Activated B cell treated with CpG ODN at 0.5 μM for 24 hours (primary cell): ENCODE data around the gene CYGB. TPM values are rescaled to one million over a fixed set of nuclear protein-coding genes. Genes with fewer than 3 reads are reported as not detected.
A peak's percentile ranks its signal among the peaks of the same experiment; 100 is the strongest.

Source experiments
- ATAC-seq: fragments of 200-7000 bp; cut with Tn5 transposase; one replicate; pipeline ENCODE4 v1.10.0; 2021; ENCODE audit warnings: low read depth, mild to moderate bottlenecking, moderate library complexity
- CTCF ChIA-PET: fragments of 350-600 bp; sonication (Branson Sonifier 250); formaldehyde crosslinking; loops from one replicate; lab custom pipeline; 2021; ENCODE audit warnings: antibody characterized with exemption; lab: Charles Lee
- POLR2A ChIA-PET: fragments of 350-600 bp; sonication (Branson Sonifier 250); formaldehyde crosslinking; loops from one replicate; lab custom pipeline; 2021; ENCODE audit warnings: antibody characterized with exemption; lab: Charles Lee
- DNase-seq: peaks from one replicate; pipeline ENCODE4 v3.0.0; 2022
- H3K27ac Mint-ChIP-seq: one replicate; pipeline ENCODE4 v1.8.0; 2020; ENCODE audit warnings: mixed read lengths
- H3K27me3 Mint-ChIP-seq: one replicate; pipeline ENCODE4 v1.8.0; 2021; ENCODE audit warnings: mixed read lengths
- H3K36me3 Mint-ChIP-seq: one replicate; pipeline ENCODE4 v1.8.0; 2021; ENCODE audit warnings: low read depth, mixed read lengths
- H3K4me1 Mint-ChIP-seq: one replicate; pipeline ENCODE4 v1.8.0; 2021; ENCODE audit warnings: mixed read lengths
- H3K4me3 Mint-ChIP-seq: one replicate; pipeline ENCODE4 v1.8.0; 2020; ENCODE audit warnings: mild to moderate bottlenecking, mixed read lengths
- H3K9me3 Mint-ChIP-seq: one replicate; pipeline ENCODE4 v1.8.0; 2020; ENCODE audit warnings: mixed read lengths
- intact Hi-C: fragments of 100-400 bp; cut with micrococcal nuclease; formaldehyde crosslinking; loops from one replicate; pipeline ENCODE4 v1.15.1; 2024
- total RNA-seq: library from RNA; stranded (reverse); gene quantifications from 2 replicates; pipeline ENCODE4 v1.2.3, GENCODE V29; 2022
- TF ChIP-seq, protein P1 (sequence below): fragments of 200-600 bp; IDR thresholded peaks from one replicate; pipeline ENCODE4 v1.8.0; 2022; ENCODE audit warnings: antibody characterized with exemption, mild to moderate bottlenecking

The CYGB gene
- total RNA-seq, 1 donor from 2014 or later: 0.49 TPM

DNA sequence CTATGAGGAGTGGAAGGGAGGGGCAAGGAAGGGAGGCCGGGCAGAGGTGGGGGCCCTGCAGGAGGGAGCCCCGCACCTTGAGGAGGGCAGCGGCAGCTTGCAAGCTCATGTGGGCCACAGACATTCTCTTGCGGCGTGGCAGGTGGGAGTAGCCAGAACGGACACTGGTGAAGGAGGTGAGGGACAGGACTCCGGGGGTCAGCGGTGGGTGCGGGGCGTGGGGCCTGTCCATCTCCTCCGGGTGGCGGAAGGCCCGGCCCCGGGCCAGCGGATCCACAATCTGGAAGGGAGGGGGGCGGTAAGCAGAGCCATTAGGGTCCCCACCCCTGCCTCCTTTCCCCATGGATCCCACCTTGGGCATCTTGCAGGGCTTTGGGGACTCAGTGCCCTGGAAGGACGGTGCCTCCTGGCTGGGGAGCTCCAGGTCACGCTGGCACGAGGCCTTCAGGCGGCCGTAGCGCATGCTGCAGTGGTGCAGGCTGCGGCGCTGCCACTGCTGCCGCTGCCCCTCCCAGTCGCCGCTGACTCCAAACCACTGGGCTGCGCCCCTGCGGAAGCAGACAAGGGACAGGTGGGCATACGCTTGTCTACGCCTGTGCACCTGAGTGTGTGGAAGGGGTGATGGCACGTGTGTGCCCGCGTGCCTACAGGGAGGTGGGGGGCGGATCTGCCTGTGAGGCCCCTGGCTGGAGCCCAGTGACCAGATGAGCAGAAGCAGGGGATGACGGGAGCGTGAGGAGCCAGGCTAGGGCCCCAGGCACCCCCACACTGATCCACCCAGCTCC is 58.6 kb downstream of the CYGB start:
- Mint-ChIP-seq H3K27ac (peak overlapping the region; percentile 75), H3K9me3 (no peaks in the 10 kb centered on the region), H3K4me1 (peaks cover 65% of the 10 kb centered on the region), H3K36me3 (peaks cover 62% of the 10 kb centered on the region), H3K27me3 (no peaks in the 10 kb centered on the region), H3K4me3 (no peak overlapping the region)
- TF ChIP-seq, protein P1, sequence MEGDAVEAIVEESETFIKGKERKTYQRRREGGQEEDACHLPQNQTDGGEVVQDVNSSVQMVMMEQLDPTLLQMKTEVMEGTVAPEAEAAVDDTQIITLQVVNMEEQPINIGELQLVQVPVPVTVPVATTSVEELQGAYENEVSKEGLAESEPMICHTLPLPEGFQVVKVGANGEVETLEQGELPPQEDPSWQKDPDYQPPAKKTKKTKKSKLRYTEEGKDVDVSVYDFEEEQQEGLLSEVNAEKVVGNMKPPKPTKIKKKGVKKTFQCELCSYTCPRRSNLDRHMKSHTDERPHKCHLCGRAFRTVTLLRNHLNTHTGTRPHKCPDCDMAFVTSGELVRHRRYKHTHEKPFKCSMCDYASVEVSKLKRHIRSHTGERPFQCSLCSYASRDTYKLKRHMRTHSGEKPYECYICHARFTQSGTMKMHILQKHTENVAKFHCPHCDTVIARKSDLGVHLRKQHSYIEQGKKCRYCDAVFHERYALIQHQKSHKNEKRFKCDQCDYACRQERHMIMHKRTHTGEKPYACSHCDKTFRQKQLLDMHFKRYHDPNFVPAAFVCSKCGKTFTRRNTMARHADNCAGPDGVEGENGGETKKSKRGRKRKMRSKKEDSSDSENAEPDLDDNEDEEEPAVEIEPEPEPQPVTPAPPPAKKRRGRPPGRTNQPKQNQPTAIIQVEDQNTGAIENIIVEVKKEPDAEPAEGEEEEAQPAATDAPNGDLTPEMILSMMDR: no peak
- intact Hi-C loops: no loop called here
- ATAC-seq: no peak
- no peak for DNase-seq
- CTCF ChIA-PET: no interaction called here
- POLR2A ChIA-PET: interaction anchor here (2.1 to 24.4 kb wide), 2 partner anchors 12 to 19 kb away, joined by 5 to 769 read pairs; partner anchors contain the start of genes AANAT and RHBDF2

DNA sequence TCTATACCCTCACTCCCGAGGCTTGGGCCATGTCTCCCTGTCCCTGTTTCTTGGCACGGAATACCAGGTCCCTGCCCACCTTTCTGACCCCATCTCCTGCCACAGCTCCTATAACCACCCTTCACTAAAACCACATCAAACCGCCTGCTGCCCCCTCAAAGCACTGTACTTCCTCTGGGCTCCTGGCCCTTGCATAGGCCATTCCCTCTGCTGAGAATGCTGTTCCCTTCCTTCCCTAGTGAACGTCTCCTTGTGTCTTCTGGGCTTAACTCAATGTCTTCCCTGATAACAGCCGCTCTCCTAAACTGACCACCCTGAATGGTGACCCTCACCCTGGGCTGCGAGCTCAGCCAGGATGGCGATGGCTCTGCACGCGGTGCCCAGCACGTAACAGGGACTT is 59.4 kb downstream of the CYGB start:
- peaks cover 66% of the 10 kb centered on the region for H3K36me3 Mint-ChIP-seq
- ChIA-PET POLR2A (interaction anchor here (0.7 to 24.4 kb wide), 4 partner anchors 11 to 36 kb away, joined by 3 to 769 read pairs (median 7); partner anchors contain the start of genes AANAT and RHBDF2), CTCF (interaction anchor here (0.6 to 1.5 kb wide), 4 partner anchors 11 to 70 kb away, joined by 3 to 4 read pairs (median 3); partner anchors contain the start of gene AANAT)
- H3K27ac Mint-ChIP-seq: peak overlapping the region; percentile 0
- H3K9me3 Mint-ChIP-seq: no peaks in the 10 kb centered on the region
- intact Hi-C loops: no loop called here
- H3K27me3 Mint-ChIP-seq: no peaks in the 10 kb centered on the region
- no peak overlapping the region for H3K4me3 Mint-ChIP-seq
- no peak for ATAC-seq
- H3K4me1 Mint-ChIP-seq: peaks cover 57% of the 10 kb centered on the region
- TF ChIP-seq, protein P1: no peak
- DNase-seq: no peak

DNA sequence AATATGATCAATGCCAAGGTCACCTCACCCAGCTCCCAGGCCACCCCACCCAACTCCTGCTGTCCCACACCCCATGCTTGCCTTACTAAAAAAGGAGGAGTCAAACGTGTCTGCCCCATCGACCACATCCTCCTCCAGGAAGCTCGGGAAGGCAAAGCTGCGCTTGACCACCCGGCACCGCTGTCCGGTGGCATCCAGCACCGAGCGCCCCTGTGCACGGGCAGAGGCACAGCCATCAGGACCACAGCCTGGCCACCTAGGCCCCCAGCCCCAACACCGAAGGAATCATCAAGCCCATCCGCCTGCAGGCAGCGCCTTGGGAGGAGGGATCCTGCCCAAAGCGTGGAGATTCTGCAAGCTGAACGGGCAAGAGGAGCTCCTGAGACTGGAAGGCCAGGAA is 59.9 kb downstream of the CYGB start:
- ATAC-seq: no peak
- H3K4me1 Mint-ChIP-seq: peaks cover 52% of the 10 kb centered on the region
- H3K27me3 Mint-ChIP-seq: no peaks in the 10 kb centered on the region
- H3K36me3 Mint-ChIP-seq: peaks cover 71% of the 10 kb centered on the region
- ChIA-PET CTCF (interaction anchor here (0.6 to 1.7 kb wide), 5 partner anchors 10 to 69 kb away, joined by 3 to 5 read pairs (median 3); partner anchors contain the start of gene AANAT), POLR2A (interaction anchor here (0.7 to 24.4 kb wide), 5 partner anchors 10 to 206 kb away, joined by 3 to 769 read pairs (median 5); partner anchors contain the start of genes AANAT and RHBDF2)
- no peaks in the 10 kb centered on the region for H3K9me3 Mint-ChIP-seq
- H3K4me3 Mint-ChIP-seq: no peak overlapping the region
- intact Hi-C loops: no loop called here
- H3K27ac Mint-ChIP-seq: no peak overlapping the region
- no peak for DNase-seq
- TF ChIP-seq, protein P1: no peak

Other genes with a start within 250 kb of the CYGB start
- gene QRICH2, start 229.4 kb downstream of the CYGB start, total RNA-seq: 2.0 and 2.2 TPM in 2 replicates
- 26.7 and 27.1 TPM in 2 replicates for gene PRPSAP1, start 183.8 kb downstream of the CYGB start, total RNA-seq
- 1.1 and 1.3 TPM in 2 replicates for gene SPHK1, start 153.1 kb downstream of the CYGB start, total RNA-seq
- 39.0 and 40.3 TPM in 2 replicates for gene UBE2O, start 84.6 kb downstream of the CYGB start, total RNA-seq
- gene AANAT, start 70.1 kb downstream of the CYGB start, total RNA-seq: 0.55 TPM in 1 of 2 replicates, not detected in the other
- gene RHBDF2, start 36.3 kb downstream of the CYGB start, total RNA-seq: 150 and 189 TPM in 2 replicates
- gene PRCD, start 2.3 kb upstream of the CYGB start, total RNA-seq: 5.3 and 5.5 TPM in 2 replicates
- gene ST6GALNAC2, start 48.2 kb upstream of the CYGB start, total RNA-seq: not detected in 2 replicates
- not detected in 2 replicates for gene ST6GALNAC1, start 106.0 kb upstream of the CYGB start, total RNA-seq
- 13.5 and 13.8 TPM in 2 replicates for gene MXRA7, start 173.3 kb upstream of the CYGB start, total RNA-seq
- 32.7 and 33.1 TPM in 2 replicates for gene JMJD6, start 188.9 kb upstream of the CYGB start, total RNA-seq
- 52.3 and 56.0 TPM in 2 replicates for gene METTL23, start 189.1 kb upstream of the CYGB start, total RNA-seq
- gene SRSF2, start 199.6 kb upstream of the CYGB start, total RNA-seq: 335 and 367 TPM in 2 replicates
- gene MFSD11, start 200.4 kb upstream of the CYGB start, total RNA-seq: 17.9 and 20.8 TPM in 2 replicates